ENCODE data around the gene ZC3H12C. TPM values are rescaled to one million over a fixed set of nuclear protein-coding genes. Genes with fewer than 3 reads are reported as not detected.
"Not testable (repeated sequence)": the region's sequence is repeated elsewhere in the genome, so short reads cannot be mapped to it uniquely, and the experiment has no call there.

The ZC3H12C gene
- total RNA-seq, 2 donors from 2014 or later: 0.38 to 1.4 TPM

- no peak for DNase-seq (ENCODE audit: low spot score)
- Mint-ChIP-seq H3K4me1 (ENCODE audit: low read depth in 2 of 2) (peaks cover 3 to 8% of the 10 kb centered on the region in 2 donors), H3K9me3 (peaks cover 5% of the 10 kb centered on the region), H3K36me3 (no peaks in the 10 kb centered on the region), H3K4me3 (no peak overlapping the region), H3K27me3 (peaks cover 7 to 10% of the 10 kb centered on the region in 2 donors), H3K27ac (no peak overlapping the region)
- no peak for ATAC-seq
These were observed 103.8 kb downstream of the ZC3H12C start for GRCh38 chr11:110196884-110197420.

GRCh38 chr11:110198031-110198729 lies 105.0 kb downstream of the ZC3H12C start:
- H3K4me1 Mint-ChIP-seq (ENCODE audit: low read depth in 2 of 2): no peaks in the 10 kb centered on the region
- H3K9me3 Mint-ChIP-seq: no peaks in the 10 kb centered on the region
- H3K36me3 Mint-ChIP-seq: no peaks in the 10 kb centered on the region
- peaks cover under 1 to 2% of the 10 kb centered on the region in 2 donors for H3K27me3 Mint-ChIP-seq
- no peak overlapping the region for H3K27ac Mint-ChIP-seq
- no peak for DNase-seq (ENCODE audit: low spot score)
- no peak overlapping the region for H3K4me3 Mint-ChIP-seq
- no peak for ATAC-seq

DNA sequence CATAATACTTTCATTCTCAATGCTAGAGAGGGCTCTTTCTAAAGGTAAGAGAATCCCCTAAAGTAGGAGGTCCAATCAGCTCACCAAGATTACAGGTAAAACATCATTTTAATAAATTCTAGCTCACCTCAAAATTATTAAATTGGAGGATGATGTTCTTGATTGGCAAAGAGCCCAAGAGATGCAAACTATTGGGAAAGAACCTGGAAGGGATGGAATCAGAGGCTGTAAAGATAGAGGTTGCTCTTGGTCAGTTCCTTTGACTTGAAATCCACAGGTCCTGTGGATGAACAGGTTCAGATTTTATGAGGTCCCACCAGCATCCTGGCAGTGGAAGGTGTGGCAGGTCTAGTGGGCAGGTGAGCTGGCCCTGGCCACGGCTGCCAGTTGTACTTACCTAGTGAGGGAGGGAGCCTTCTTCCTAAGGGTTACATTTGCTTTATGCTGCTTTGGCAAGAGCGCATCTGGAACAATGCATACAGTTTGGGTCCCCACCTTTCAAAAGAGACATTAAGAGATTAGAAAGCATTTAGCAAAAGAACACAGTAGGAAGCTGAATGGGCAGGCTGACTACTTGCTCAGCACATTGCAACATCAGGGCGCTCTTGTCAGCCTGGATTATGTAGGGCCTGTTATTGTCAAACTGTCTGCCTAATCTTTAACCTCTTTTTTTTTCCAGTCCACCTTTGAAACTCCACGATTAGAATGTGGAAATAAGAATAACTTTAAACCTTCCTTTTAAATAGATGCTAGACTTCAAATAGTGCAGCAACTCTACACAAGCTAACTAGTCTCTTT lies 106.2 kb downstream of the ZC3H12C start:
- H3K36me3 Mint-ChIP-seq: no peaks in the 10 kb centered on the region
- no peaks in the 10 kb centered on the region for H3K9me3 Mint-ChIP-seq
- DNase-seq (ENCODE audit: low spot score) (no peak), ATAC-seq (no peak)
- H3K27me3 Mint-ChIP-seq: no peaks in the 10 kb centered on the region
- no peaks in the 10 kb centered on the region for H3K4me1 Mint-ChIP-seq (ENCODE audit: low read depth in 2 of 2)
- H3K27ac Mint-ChIP-seq: no peak overlapping the region
- no peak overlapping the region for H3K4me3 Mint-ChIP-seq

GRCh38 chr11:110200241-110200640 lies 107.0 kb downstream of the ZC3H12C start:
- Mint-ChIP-seq H3K27ac (no peak overlapping the region), H3K36me3 (no peaks in the 10 kb centered on the region), H3K9me3 (no peaks in the 10 kb centered on the region), H3K4me3 (no peak overlapping the region), H3K4me1 (ENCODE audit: low read depth in 2 of 2) (no peaks in the 10 kb centered on the region), H3K27me3 (no peaks in the 10 kb centered on the region)
- ATAC-seq (no peak), DNase-seq (ENCODE audit: low spot score) (no peak)

DNA sequence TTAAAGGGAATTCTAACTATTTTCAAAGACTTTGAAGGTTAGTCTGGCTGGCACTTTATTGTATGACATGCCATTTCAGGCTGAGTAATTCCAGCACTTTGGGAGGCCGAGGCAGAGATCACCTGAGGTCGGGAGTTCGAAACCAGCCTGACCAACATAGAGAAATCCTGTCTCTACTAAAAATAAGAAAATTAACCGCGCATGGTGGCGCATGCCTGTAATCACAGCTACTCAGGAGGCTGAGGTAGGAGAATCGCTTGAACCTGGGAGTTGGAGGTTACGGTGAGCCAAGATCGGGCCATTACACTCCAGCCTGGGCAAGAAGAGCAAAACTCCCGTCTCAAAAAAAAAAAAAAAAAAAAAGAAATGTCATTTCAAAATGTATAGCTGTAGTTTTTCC lies 107.6 kb downstream of the ZC3H12C start:
- DNase-seq (ENCODE audit: low spot score) (no peak), ATAC-seq (no peak)
- Mint-ChIP-seq H3K27me3 (no peaks in the 10 kb centered on the region), H3K36me3 (no peaks in the 10 kb centered on the region), H3K4me3 (no peak overlapping the region), H3K4me1 (ENCODE audit: low read depth in 2 of 2) (no peaks in the 10 kb centered on the region), H3K9me3 (no peaks in the 10 kb centered on the region), H3K27ac (no peak overlapping the region)

- H3K27ac Mint-ChIP-seq: no peak overlapping the region
- no peaks in the 10 kb centered on the region for H3K4me1 Mint-ChIP-seq (ENCODE audit: low read depth in 2 of 2)
- ATAC-seq (no peak), DNase-seq (ENCODE audit: low spot score) (no peak)
- H3K27me3 Mint-ChIP-seq: peaks cover 0 to 2% of the 10 kb centered on the region in 2 donors
- H3K4me3 Mint-ChIP-seq: no peak overlapping the region
- H3K9me3 Mint-ChIP-seq: no peaks in the 10 kb centered on the region
- H3K36me3 Mint-ChIP-seq: no peaks in the 10 kb centered on the region
These were observed 113.9 kb downstream of the ZC3H12C start for GRCh38 chr11:110207123-110207522.

GRCh38 chr11:110208678-110209312 lies 115.6 kb downstream of the ZC3H12C start:
- not testable (repeated sequence) for H3K36me3 Mint-ChIP-seq; ATAC-seq; H3K4me1 Mint-ChIP-seq (ENCODE audit: low read depth in 2 of 2); DNase-seq (ENCODE audit: low spot score); H3K9me3 Mint-ChIP-seq; H3K27ac Mint-ChIP-seq; H3K27me3 Mint-ChIP-seq
- H3K4me3 Mint-ChIP-seq: peak overlapping the region; percentile 51

DNA sequence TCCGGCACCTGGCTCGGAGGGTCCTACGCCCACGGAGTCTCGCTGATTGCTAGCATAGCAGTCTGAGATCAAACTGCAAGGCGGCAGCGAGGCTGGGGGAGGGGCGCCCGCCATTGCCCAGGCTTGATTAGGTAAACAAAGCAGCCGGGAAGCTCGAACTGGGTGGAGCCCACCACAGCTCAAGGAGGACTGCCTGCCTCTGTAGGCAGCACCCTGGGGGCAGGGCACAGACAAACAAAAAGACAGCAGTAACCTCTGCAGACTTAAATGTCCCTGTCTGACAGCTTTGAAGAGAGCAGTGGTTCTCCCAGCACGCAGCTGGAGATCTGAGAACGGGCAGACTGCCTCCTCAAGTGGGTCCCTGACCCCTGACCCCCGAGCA lies 116.1 kb downstream of the ZC3H12C start:
- H3K4me3 Mint-ChIP-seq: peak overlapping the region; percentile 51
- not testable (repeated sequence) for H3K4me1 Mint-ChIP-seq (ENCODE audit: low read depth in 2 of 2); H3K9me3 Mint-ChIP-seq; DNase-seq (ENCODE audit: low spot score); H3K27ac Mint-ChIP-seq; H3K27me3 Mint-ChIP-seq; H3K36me3 Mint-ChIP-seq; ATAC-seq

GRCh38 chr11:110217223-110217877 lies 124.2 kb downstream of the ZC3H12C start:
- Mint-ChIP-seq H3K4me1 (ENCODE audit: low read depth in 2 of 2) (no peaks in the 10 kb centered on the region), H3K27ac (no peak overlapping the region), H3K27me3 (peaks cover 0 to 2% of the 10 kb centered on the region in 2 donors), H3K4me3 (no peak overlapping the region), H3K9me3 (no peaks in the 10 kb centered on the region), H3K36me3 (peaks cover 5% of the 10 kb centered on the region)
- DNase-seq (ENCODE audit: low spot score) (no peak), ATAC-seq (peak; percentile 32 to 80)

- Mint-ChIP-seq H3K4me3 (no peak overlapping the region), H3K9me3 (no peaks in the 10 kb centered on the region), H3K4me1 (ENCODE audit: low read depth in 2 of 2) (no peaks in the 10 kb centered on the region), H3K36me3 (peaks cover 5% of the 10 kb centered on the region), H3K27me3 (peaks cover 0 to under 1% of the 10 kb centered on the region in 2 donors), H3K27ac (no peak overlapping the region)
- DNase-seq (ENCODE audit: low spot score): no peak
- ATAC-seq: no peak
These were observed 124.7 kb downstream of the ZC3H12C start for GRCh38 chr11:110217936-110218335.

DNA sequence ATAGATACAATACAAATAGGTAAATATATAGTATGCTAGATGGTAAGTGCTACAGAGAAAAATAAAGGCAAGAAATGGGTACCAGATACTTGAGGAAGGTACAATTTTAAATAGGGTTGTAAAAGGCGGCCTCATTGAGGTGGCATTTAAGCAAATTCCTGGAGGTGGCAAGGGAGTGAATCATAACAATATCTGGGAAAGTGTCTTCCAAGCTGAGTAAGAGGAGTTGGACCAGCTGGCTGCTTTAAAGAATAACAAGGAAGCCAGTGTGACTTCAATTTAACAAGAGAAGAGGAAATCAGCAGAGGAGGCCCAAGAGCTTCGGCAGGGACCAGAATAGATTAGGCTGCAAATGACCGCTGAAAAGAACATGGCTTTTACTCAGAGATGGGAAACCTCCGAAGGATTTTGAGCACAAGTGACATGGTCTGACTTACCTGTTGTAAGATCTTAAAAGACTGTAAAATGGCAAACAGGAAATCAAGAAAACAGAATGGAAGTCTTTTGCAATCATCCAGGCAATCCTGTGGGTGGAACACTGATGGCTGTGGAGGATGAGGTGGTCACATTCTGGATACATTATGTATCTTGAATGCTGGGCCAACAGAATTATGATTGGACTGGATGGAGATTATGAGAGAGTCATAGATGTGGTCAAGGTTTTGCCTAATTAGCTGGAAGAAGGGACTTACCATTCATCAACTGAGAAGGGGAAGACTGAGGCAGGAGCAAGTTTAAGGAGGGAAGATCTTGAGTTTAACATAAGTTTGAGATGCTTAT lies 126.0 kb downstream of the ZC3H12C start:
- H3K4me3 Mint-ChIP-seq: no peak overlapping the region
- no peaks in the 10 kb centered on the region for H3K4me1 Mint-ChIP-seq (ENCODE audit: low read depth in 2 of 2)
- H3K27me3 Mint-ChIP-seq: no peaks in the 10 kb centered on the region
- H3K36me3 Mint-ChIP-seq: peaks cover 5% of the 10 kb centered on the region
- no peak overlapping the region for H3K27ac Mint-ChIP-seq
- ATAC-seq (no peak), DNase-seq (ENCODE audit: low spot score) (no peak)
- H3K9me3 Mint-ChIP-seq: no peaks in the 10 kb centered on the region

Data from natural killer cell treated with Interleukin-12 subunit alpha and Interleukin-12 subunit beta and Interleukin-15 and Interleukin-18, amount 100 ng/mL, for 72 hours (primary cell).